GM19463 (cell line): ENCODE data around the gene AIFM3.

ENCODE experiments used
- ATAC-seq: cut with Tn5 transposase; IDR thresholded peaks from one replicate; pipeline ENCODE4 v1.9.1; 2021; ENCODE audit warnings: mild to moderate bottlenecking, moderate library complexity; ENCODE audit not compliant: unreplicated experiment

Gene AIFM3

GRCh38 chr22:20973634-20974286 lies 6.7 kb downstream of the AIFM3 start:
- no peak for ATAC-seq

GRCh38 chr22:20974336-20974955 lies 7.4 kb downstream of the AIFM3 start:
- no peak for ATAC-seq

- ATAC-seq, result no peak
Observed at GRCh38 chr22:20975541-20976290, 8.7 kb downstream of the AIFM3 start.

GRCh38 chr22:20976291-20976877 lies 9.3 kb downstream of the AIFM3 start:
- ATAC-seq, result no peak

GRCh38 chr22:20977019-20977418 lies 10.0 kb downstream of the AIFM3 start:
- no peak for ATAC-seq

DNA sequence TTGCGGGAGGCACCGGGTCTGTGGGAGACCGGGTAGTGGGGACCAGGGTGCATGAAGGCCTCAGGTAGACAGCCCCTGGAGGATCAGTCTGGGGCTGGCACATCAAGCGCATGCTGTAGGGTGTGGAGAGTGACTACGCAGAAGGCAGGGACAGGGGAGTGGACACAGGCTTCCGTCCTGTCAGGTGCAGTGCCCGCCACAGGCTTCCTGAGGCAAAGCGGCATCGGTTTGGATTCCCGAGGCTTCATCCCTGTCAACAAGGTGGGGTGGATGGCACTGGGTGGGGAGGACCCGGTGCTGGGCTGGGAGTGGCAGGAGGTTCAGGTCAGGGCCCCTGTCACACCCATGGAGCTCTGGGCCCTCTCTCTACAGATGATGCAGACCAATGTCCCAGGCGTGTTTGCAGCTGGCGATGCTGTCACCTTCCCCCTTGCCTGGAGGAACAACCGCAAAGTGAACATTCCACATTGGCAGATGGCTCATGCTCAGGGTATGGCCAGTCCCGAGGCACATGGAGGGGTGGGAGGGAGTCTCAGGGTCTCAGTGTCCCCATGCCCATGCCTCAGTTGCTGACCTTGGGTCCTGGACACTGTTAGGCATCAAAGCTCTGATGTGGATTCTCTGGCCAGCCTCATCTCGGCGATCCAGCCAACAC lies 10.6 kb downstream of the AIFM3 start:
- ATAC-seq, result no peak

GRCh38 chr22:20978419-20978818 lies 11.4 kb downstream of the AIFM3 start:
- ATAC-seq, result no peak

GRCh38 chr22:20979243-20979809 lies 12.3 kb downstream of the AIFM3 start:
- no peak for ATAC-seq

GRCh38 chr22:20979940-20980453 lies 12.9 kb downstream of the AIFM3 start:
- no peak for ATAC-seq

GRCh38 chr22:20980523-20980922 lies 13.5 kb downstream of the AIFM3 start:
- ATAC-seq, result no peak

GRCh38 chr22:20980938-20981722 lies 14.1 kb downstream of the AIFM3 start:
- no peak for ATAC-seq

DNA sequence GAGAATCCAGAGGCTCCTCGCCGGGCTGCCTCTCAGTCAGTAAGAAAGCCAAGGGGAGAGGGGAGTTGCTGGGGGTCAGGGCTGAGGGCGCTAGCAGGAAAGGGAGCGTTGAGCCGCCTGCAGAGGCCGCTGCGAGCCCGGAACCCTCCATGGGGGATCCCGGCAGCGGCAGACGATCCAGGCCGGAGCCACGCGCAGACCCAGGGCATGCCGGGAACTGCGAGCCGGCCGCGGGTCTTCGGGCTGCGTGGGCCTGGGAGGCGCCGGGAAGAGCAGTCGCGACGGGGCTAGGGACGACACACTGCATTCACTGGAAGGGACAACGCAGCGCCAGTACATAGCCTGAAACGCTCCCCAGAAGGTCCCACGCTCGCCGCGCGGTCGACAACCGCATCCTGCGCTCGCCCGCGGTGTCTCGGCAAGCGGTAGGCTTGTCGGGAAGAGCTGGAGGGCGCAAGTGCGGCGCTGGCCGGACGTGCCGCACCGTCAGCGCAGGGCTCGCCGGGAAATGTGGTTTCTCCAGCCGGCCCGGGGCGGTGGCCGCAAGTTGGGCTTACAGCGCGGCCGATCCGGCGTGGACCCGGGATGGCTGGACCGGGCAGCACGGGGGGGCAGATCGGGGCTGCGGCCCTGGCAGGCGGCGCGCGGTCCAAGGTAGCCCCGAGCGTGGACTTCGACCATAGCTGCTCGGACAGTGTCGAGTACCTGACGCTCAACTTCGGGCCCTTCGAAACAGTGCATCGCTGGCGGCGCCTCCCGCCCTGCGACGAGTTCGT lies 14.9 kb downstream of the AIFM3 start, which contains the start of gene LZTR1:
LZTR1 (plus strand) TSS at position 511 of the 776 bp plus-strand sequence; CDS start at position 586, 75 bp downstream.
- peak; percentile 86 for ATAC-seq

DNA sequence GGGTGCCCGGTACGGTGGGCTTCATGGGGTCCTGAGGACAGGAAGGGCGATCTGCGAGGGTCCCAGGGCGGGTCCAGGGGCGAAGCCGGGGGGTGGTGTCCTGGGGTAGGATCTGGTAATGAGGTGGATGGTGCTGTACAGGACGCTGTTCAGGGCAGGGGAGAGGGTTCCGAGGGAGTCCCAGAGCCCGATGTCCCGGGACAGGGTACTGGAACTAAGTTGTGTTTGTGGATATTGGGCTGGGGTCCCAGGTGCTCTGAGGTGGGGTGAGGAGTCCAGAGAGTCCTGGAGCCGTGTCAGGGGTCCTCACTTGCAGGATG lies 15.5 kb downstream of the AIFM3 start:
- no peak for ATAC-seq

GRCh38 chr22:20983081-20983771 lies 16.2 kb downstream of the AIFM3 start:
- ATAC-seq, result no peak

DNA sequence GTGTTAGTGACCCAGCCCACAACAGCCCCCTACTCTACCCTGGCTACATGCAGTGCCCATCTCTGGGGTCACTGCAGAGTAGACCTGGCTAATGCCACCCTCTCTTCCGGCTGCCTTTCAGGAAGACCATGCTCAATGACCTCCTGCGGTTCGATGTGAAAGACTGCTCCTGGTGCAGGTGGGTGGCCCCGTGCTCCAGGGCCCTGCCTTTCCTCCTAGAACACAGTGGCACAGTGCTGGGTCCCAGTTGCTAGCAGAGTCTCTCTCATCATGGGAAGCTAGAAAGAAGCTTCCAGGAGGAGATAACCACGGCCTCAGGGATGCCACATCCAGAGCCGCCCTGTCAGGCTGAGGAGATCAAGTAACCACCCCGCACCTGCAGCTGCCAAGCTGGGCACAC lies 18.7 kb downstream of the AIFM3 start:
- ATAC-seq, result no peak

GRCh38 chr22:20986365-20986764 lies 19.3 kb downstream of the AIFM3 start:
- no peak for ATAC-seq

- no peak for ATAC-seq
Observed at GRCh38 chr22:20987375-20987774, 20.3 kb downstream of the AIFM3 start.

GRCh38 chr22:20988573-20989322 lies 21.7 kb downstream of the AIFM3 start:
- ATAC-seq, result no peak
